ENCODE measurements around the gene HIPK4. TPM values are rescaled to one million over a fixed set of nuclear protein-coding genes. Genes with fewer than 3 reads are reported as not detected.
A peak's percentile ranks its signal among the peaks of the same experiment; 100 is the strongest.

The HIPK4 gene
- total RNA-seq, 6 experiments from 2014 or later: 0.15 TPM; not detected in 5

DNA sequence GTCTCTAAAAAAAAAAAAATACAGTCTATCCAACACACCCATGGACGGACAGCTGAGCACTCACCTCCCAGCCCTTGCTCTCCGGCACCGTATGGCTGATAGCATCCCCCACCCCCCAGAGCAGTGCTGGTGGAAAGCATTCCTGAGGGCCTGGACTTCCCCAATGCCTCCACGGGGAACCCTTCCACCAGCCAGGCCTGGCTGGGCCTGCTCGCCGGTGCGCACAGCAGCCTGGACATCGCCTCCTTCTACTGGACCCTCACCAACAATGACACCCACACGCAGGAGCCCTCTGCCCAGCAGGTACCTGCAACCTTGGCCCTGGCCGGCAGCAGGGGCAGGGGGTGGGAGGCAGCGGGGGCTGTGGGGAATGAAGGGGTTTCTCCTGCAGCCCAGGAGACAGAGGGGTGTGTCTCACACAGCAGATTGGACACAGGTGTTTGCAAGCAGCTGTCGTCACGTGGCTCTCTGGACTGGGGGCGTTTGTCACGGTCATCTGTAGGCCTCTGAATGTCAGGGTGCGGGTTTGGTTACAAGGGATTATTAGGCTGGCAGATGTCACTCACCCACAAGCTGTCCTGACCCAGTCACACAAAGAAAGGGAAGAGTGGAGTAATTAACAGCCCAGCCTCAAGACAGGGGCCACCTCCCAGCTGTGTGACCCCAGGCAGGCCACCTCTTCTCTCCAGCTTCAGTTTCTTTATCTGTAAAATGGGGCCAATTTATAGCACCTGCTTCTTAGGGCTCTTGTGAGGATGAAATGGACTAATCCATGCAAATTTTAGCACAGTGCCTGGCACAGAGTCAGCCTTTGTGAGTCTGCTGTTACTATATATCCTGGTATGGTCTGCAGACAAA, 22.2 kb downstream of the HIPK4 start:
- ATAC-seq (no peak), DNase-seq (no peak)
- no peak overlapping the region for H3K4me3 ChIP-seq
- H3K27ac ChIP-seq: no peak overlapping the region
- TF ChIP-seq, protein P1, sequence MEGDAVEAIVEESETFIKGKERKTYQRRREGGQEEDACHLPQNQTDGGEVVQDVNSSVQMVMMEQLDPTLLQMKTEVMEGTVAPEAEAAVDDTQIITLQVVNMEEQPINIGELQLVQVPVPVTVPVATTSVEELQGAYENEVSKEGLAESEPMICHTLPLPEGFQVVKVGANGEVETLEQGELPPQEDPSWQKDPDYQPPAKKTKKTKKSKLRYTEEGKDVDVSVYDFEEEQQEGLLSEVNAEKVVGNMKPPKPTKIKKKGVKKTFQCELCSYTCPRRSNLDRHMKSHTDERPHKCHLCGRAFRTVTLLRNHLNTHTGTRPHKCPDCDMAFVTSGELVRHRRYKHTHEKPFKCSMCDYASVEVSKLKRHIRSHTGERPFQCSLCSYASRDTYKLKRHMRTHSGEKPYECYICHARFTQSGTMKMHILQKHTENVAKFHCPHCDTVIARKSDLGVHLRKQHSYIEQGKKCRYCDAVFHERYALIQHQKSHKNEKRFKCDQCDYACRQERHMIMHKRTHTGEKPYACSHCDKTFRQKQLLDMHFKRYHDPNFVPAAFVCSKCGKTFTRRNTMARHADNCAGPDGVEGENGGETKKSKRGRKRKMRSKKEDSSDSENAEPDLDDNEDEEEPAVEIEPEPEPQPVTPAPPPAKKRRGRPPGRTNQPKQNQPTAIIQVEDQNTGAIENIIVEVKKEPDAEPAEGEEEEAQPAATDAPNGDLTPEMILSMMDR (IDR thresholded peaks at IDR 0.05): no peak
- no peak for TF ChIP-seq POLR2A (IDR thresholded peaks at IDR 0.05)
- H3K27me3 ChIP-seq: no peaks in the 10 kb centered on the region
- H3K9me3 ChIP-seq: no peaks in the 10 kb centered on the region
- peaks cover 0 to 25% (median 5%) of the 10 kb centered on the region in 4 donors for H3K36me3 ChIP-seq
- no peaks in the 10 kb centered on the region for H3K4me1 ChIP-seq
- intact Hi-C loops (cut with DNase I): no loop called here
- WGBS (ENCODE audit: insufficient coverage, low coverage, low lambda C conversion rate, missing lambda C conversion rate): 100% methylated on average over 4 of the region's 16 CpGs

DNA sequence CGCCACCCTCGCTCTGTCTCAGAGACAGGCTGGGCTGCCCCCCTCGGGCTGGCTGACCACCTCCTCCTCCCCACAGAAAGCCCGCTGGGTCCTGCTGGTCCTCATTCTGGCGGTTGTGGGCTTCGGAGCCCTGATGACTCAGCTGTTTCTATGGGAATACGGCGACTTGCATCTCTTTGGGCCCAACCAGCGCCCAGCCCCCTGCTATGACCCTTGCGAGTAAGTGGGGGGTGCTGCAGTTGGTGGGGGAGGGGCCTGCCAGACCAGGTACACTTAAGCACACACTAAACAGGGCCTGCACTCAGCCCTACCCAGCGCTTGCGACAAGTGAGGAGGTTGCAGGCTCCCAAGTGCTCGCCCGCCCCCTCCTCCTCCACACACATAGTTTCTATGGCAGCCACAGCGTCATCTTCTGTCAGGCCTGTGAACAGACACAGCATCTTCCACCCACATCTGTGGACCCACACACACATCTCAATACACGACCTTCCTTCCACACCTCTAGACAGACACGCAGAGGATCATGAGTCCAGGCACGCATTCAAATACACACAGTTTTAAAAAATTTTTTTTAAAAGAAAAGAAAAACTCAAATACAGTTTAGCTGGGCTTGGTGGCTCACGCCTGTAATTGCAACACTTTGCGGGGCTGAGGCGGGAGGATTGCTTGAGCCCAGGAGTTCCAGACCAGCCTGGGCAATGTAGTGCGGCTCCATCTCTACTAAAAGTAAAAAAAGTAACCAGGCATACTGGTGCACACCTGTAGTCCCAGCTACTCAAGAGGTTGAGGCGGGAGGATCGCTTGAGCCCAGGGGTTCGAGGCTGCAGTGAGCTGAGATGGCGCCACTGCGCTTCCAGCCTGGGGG, 23.1 kb downstream of the HIPK4 start:
- ATAC-seq (no peak), DNase-seq (no peak)
- 80% methylated on average over 10 of the region's 27 CpGs for WGBS (ENCODE audit: insufficient coverage, low coverage, low lambda C conversion rate, missing lambda C conversion rate)
- H3K27ac ChIP-seq: no peak overlapping the region
- no peak overlapping the region for H3K4me3 ChIP-seq
- no peaks in the 10 kb centered on the region for H3K27me3 ChIP-seq
- H3K9me3 ChIP-seq: no peaks in the 10 kb centered on the region
- TF ChIP-seq, protein P1 (IDR thresholded peaks at IDR 0.05): no peak
- no peak for TF ChIP-seq POLR2A (IDR thresholded peaks at IDR 0.05)
- intact Hi-C loops (cut with DNase I): no loop called here
- no peaks in the 10 kb centered on the region for H3K4me1 ChIP-seq
- H3K36me3 ChIP-seq: peaks cover 0 to 23% (median 5%) of the 10 kb centered on the region in 4 donors

DNA sequence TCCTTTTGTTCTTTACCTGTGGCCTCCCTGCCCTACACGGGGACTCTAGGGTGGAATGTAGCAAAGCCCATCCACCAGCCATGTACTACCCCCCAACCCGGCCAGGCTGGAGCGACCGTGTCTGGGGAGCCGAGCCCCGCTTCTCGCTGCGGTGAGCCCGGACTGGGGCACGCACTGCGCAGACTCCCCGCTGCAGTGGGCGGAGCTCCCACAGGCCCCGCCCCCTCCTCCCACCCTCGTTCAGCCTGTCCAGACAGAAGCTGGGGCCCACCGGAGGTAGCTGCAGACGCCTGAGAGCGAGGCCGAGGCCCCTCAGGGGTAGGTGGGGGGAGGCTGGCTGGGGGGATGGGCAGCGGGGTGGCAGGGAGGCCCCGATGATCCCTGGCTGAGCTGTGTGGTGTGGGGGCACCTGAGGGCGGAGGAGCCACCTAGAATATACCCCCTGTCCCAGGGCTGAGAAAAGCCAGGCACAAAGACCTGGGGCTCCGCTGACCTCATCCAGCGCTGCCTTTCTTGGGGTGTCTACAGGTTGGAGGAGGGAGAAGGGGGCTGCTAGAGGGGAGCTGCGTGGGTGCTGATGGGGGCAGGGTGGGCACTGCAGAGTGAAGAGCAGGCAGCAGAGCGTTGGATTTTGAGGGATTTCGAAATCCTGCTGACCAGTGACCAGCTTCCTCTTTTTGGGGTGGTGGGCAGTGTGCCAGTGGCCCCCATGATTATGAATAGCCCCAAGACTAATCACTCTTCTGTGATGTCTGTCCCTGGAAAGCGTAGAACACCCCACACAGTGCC, 24.2 kb downstream of the HIPK4 start:
- Histone ChIP-seq H3K27ac (no peak overlapping the region), H3K9me3 (no peaks in the 10 kb centered on the region), H3K36me3 (peaks cover 0 to 18% (median 5%) of the 10 kb centered on the region in 4 donors), H3K27me3 (no peaks in the 10 kb centered on the region), H3K4me1 (no peaks in the 10 kb centered on the region), H3K4me3 (peak overlapping the region in 2 of 3 donors; percentile 12 to 24)
- intact Hi-C loops (cut with DNase I): no loop called here
- ATAC-seq (peak; percentile 61 to 82 (median 70)), DNase-seq (peak in 2 of 3 donors; percentile 54 to 59)
- WGBS (ENCODE audit: insufficient coverage, low coverage, low lambda C conversion rate, missing lambda C conversion rate): 0% methylated on average over 2 of the region's 28 CpGs
- TF ChIP-seq, protein P1 (IDR thresholded peaks at IDR 0.05): no peak
- TF ChIP-seq POLR2A (IDR thresholded peaks at IDR 0.05): no peak

DNA sequence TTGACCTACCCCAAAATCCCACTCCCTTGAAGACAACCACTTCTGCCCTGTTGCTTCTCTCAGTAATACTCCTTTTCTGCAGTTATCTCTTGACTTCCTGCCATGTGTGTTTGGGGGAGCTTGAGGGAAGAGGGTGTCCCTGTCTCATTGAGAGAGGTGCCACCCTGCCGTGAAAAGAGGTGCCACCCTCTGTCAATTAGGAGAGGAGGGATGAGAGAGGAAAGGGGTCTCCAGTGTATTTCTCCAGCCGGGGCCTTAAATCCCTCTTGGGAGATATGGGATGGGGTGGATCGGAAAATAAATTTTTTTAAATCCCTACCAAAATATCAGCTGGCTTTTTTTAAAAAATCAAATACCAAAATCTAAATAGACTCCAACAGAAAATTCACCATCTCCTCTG, 25.0 kb downstream of the HIPK4 start:
- no peak overlapping the region for H3K4me3 ChIP-seq
- peaks cover 0 to 14% (median 4%) of the 10 kb centered on the region in 4 donors for H3K36me3 ChIP-seq
- H3K27me3 ChIP-seq: no peaks in the 10 kb centered on the region
- no peak overlapping the region for H3K27ac ChIP-seq
- 100% methylated on average over 2 of the region's 3 CpGs for WGBS (ENCODE audit: insufficient coverage, low coverage, low lambda C conversion rate, missing lambda C conversion rate)
- DNase-seq: no peak
- H3K9me3 ChIP-seq: no peaks in the 10 kb centered on the region
- TF ChIP-seq, protein P1 (IDR thresholded peaks at IDR 0.05): no peak
- TF ChIP-seq POLR2A (IDR thresholded peaks at IDR 0.05): no peak
- no peaks in the 10 kb centered on the region for H3K4me1 ChIP-seq
- no peak for ATAC-seq
- intact Hi-C loops (cut with DNase I): no loop called here

Measured in right lobe of liver (tissue), 6 donors.